Measurements from ENCODE around the gene HSPB7.
"Not testable (repeated sequence)": the region's sequence is repeated elsewhere in the genome, so short reads cannot be mapped to it uniquely, and the experiment has no call there.

Gene HSPB7

GRCh38 chr1:16050328-16050727 lies 32.5 kb upstream of the HSPB7 start:
- DNase-seq (ENCODE audit: low read depth in 2 of 2): no peak

GRCh38 chr1:16048573-16049189 lies 30.8 kb upstream of the HSPB7 start:
- peak; percentile 21 to 33 for DNase-seq (ENCODE audit: low read depth in 2 of 2)

DNA sequence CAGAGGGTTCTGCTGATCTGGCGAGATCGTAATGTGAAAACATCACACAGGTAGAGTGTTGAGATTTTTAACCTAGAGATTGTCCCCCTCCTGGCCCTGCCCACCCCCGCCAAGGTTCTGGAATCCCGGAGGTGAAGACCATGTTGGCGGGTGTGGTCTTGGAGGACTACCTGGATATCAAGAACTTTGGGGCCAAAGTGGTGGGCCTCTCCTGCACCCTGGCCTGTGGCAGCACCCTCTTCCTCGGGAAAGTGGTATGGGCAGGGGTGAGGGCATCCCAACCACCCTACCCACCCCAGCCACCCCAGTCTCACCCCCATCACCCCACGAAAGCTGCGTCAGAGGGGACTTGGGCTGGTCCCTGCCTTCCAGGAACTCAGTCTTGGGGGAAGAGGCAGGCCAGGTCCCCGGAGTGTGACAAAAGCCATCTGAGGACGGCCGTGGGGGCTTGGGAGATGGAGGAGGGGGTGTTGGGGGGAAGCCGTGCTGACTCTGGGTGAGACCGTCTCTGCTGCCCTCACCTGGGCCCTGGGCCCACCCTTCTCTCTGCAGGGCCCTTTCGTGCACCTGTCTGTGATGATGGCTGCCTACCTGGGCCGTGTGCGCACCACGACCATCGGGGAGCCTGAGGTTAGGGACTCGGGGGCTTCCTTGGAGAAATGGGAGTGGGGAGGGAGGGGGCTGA lies 30.1 kb upstream of the HSPB7 start:
- no peak for DNase-seq (ENCODE audit: low read depth in 2 of 2)

GRCh38 chr1:16046842-16047241 lies 29.0 kb upstream of the HSPB7 start:
- no peak for DNase-seq (ENCODE audit: low read depth in 2 of 2)

DNA sequence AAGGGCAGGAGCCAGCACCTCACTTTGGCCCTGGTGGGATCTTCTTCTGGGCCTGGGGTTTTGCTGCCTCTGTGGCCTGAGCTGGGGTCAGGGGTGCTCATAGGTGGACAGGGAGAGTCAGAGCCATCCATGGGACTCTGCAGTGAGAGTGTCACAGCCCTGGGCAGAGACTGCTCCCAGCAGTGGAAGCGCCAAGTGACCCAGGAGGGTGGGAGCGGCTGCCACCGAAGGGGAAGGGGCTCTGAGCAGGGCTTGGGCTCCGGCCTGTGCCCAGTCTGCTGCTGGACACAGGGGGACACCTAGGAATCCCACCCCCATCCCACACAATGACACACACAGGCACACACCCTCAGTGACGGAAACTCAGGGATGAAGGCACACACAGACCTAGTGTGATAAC lies 26.1 kb upstream of the HSPB7 start:
- no peak for DNase-seq (ENCODE audit: low read depth in 2 of 2)

- DNase-seq (ENCODE audit: low read depth in 2 of 2): no peak
These were observed 25.7 kb upstream of the HSPB7 start, which contains the start of gene CLCNKB for GRCh38 chr1:16043521-16043920. TSS of gene CLCNKB (plus strand) at chr1:16043782. CDS start at chr1:16044493, 711 bp downstream.

- not testable (repeated sequence) for DNase-seq (ENCODE audit: low read depth in 2 of 2)
These were observed 24.8 kb upstream of the HSPB7 start for GRCh38 chr1:16042654-16043053.

- no peak for DNase-seq (ENCODE audit: low read depth in 2 of 2)
These were observed 24.3 kb upstream of the HSPB7 start for GRCh38 chr1:16042096-16042495.

- DNase-seq (ENCODE audit: low read depth in 2 of 2): no peak
These were observed 23.4 kb upstream of the HSPB7 start for GRCh38 chr1:16041200-16041599.

DNA sequence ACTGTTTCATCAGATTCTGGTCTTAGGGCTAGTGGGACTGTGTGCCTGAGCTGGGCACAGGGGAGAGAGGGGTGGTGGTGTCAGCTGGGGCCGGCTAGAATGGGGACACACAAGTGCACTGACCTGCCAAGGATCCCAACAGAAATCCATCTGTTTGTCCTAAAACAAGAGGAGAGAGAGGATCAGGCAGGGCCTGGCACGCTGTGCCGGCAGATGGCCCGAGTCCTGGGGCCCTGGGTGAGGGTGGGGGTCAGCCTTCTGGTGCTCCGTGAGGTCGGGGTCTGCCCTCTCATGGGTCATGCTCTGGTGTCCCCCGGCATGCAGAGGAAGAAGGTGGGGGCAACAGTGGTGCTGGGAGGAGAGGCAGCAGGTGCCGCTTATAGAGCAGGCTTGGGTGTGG lies 22.0 kb upstream of the HSPB7 start:
- not testable (repeated sequence) for DNase-seq (ENCODE audit: low read depth in 2 of 2)

GRCh38 chr1:16038620-16038912 lies 20.7 kb upstream of the HSPB7 start:
- no peak for DNase-seq (ENCODE audit: low read depth in 2 of 2)

DNA sequence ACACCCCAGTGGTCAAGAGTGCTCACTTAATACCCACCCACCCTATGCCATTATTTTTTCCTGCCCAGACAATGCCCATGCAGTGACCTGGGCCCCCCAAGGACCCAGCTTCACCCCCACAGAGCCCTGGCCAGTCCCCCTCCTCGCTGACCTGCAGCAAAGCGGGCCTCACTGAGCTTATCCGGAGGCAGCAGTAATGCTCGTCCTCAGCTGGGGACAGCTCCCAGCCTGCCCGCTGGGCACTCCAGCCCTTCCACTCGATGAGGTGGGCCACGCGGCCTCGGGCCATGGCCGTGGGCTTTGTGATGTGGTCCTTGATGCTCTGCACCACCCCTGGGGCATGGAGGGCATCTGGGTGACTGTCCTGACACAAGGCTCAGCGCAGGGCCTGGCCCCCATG lies 18.6 kb upstream of the HSPB7 start:
- not testable (repeated sequence) for DNase-seq (ENCODE audit: low read depth in 2 of 2)

GRCh38 chr1:16033103-16033632 lies 15.3 kb upstream of the HSPB7 start:
- not testable (repeated sequence) for DNase-seq (ENCODE audit: low read depth in 2 of 2)

- peak; percentile 58 to 64 for DNase-seq (ENCODE audit: low read depth in 2 of 2)
These were observed 14.7 kb upstream of the HSPB7 start for GRCh38 chr1:16032388-16033102.

GRCh38 chr1:16031551-16031950 lies 13.7 kb upstream of the HSPB7 start:
- no peak for DNase-seq (ENCODE audit: low read depth in 2 of 2)

GRCh38 chr1:16029288-16029687 lies 11.4 kb upstream of the HSPB7 start:
- no peak for DNase-seq (ENCODE audit: low read depth in 2 of 2)

DNA sequence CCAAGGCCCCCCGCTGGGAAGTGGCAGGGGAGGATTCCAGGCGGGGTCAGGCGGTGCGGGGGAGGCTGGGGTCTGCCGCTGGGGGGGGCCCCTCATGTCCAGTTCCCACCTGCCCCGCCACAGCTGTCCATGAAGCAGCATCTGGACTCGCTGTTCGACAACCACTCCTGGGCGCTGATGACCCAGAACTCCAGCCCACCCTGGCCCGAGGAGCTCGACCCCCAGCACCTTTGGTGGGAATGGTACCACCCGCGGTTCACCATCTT lies 11.1 kb upstream of the HSPB7 start:
- DNase-seq (ENCODE audit: low read depth in 2 of 2): not testable (repeated sequence)

- DNase-seq (ENCODE audit: low read depth in 2 of 2): no peak
These were observed 10.6 kb upstream of the HSPB7 start for GRCh38 chr1:16028237-16029002.

DNA sequence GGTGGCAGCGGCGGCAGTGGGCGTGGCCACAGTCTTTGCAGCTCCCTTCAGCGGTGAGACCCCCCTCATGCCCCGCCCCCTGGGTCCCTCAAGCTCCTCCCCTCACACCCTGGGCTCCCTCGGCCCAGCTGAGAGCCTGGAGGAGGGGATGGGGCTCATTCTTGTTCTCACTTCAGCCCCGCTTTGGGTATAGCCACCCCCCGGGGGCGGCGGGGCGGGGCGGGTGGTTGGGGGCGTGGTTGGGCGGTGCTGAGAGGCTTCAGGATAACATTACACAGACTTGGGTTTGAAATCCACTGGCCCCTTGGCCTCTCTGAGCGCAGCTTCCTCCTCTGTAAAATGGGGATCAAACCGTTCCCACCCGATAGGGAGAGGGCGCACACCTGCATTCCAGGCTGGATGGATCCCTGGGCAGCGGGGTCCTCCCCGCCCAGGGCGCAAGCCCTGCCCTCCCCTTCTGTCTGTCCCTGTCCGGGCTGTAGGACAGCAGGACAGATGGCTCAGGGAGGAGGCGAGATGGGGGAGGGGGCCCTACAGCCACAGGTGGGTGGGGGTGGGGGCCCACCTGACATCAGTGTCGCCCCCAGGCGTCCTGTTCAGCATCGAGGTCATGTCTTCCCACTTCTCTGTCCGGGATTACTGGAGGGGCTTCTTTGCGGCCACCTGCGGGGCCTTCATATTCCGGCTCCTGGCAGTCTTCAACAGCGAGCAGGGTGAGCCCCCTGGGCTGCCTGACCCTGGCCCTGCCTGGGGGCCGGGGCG lies 9.1 kb upstream of the HSPB7 start:
- DNase-seq (ENCODE audit: low read depth in 2 of 2): no peak

GRCh38 chr1:16026302-16026701 lies 8.5 kb upstream of the HSPB7 start:
- DNase-seq (ENCODE audit: low read depth in 2 of 2): not testable (repeated sequence)

GRCh38 chr1:16023050-16023653 lies 5.3 kb upstream of the HSPB7 start:
- DNase-seq (ENCODE audit: low read depth in 2 of 2): no peak

Data from fibroblast of skin of left quadriceps (primary cell).